Fibroblast of lung (primary cell): Measurements from ENCODE around the gene PHLDA2.

Experiments
- CTCF ChIP-seq, 2 donors: IDR thresholded peaks in 1 of 2; conservative IDR thresholded peaks in 1 of 2; 1 replicate in 1 of 2; 2 replicates in 1 of 2; pipeline ENCODE4 v1.5.1; 2011 to 2012; ENCODE audit warnings: low read length in 2 of 2, control low read depth in 1 of 2, inconsistent platforms in 1 of 2, low read depth in 1 of 2, mild to moderate bottlenecking in 1 of 2
- EZH2 ChIP-seq: IDR thresholded peaks from 2 replicates; pipeline ENCODE4 v1.5.1; 2012; ENCODE audit warnings: low read length, control low read depth, mild to moderate bottlenecking; ENCODE audit errors: missing control alignments

GRCh38 chr11:2909133-2909902 lies 19.9 kb downstream of the PHLDA2 start:
- no peak for TF ChIP-seq CTCF (conservative IDR thresholded peaks at IDR 0.05 in 1 of 2, IDR thresholded peaks at IDR 0.05 in 1 of 2; ENCODE audit: low read depth in 1 of 2, low read length in 2 of 2)
- TF ChIP-seq EZH2, result no peak
